Measurements from ENCODE around the gene ZC3H4. TPM values are rescaled to one million over a fixed set of nuclear protein-coding genes. Genes with fewer than 3 reads are reported as not detected.

Gene ZC3H4
- total RNA-seq, 1 donor from 2014 or later: 47.5 TPM

DNA sequence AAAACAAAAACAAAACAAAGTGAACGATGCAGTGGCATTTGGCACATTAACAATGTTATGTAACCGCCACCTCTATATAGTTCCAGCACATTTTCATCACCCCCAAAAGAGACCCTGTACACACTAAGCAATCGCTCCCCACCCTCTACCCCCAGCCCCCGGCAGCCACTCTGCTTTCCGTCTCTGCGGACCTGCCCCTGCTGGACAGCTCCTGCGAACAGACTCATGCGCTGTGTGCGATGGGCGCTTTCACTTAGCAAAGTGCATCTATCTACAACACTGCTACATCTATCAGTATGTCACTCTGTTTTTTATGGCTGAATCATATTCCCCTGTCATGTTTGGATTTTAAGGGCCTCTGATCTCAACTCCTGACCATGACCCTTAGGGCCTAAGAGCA lies 40.0 kb downstream of the ZC3H4 start:
- H3K36me3 ChIP-seq: peaks cover 90% of the 10 kb centered on the region
- ATAC-seq: no peak
- intact Hi-C loops (cut with DNase I): no loop called here
- H3K9me3 ChIP-seq: no peaks in the 10 kb centered on the region
- no peaks in the 10 kb centered on the region for H3K27me3 ChIP-seq
- DNase-seq: no peak
- H3K4me3 ChIP-seq: no peak overlapping the region
- H3K27ac ChIP-seq: no peak overlapping the region
- TF ChIP-seq, protein P1, sequence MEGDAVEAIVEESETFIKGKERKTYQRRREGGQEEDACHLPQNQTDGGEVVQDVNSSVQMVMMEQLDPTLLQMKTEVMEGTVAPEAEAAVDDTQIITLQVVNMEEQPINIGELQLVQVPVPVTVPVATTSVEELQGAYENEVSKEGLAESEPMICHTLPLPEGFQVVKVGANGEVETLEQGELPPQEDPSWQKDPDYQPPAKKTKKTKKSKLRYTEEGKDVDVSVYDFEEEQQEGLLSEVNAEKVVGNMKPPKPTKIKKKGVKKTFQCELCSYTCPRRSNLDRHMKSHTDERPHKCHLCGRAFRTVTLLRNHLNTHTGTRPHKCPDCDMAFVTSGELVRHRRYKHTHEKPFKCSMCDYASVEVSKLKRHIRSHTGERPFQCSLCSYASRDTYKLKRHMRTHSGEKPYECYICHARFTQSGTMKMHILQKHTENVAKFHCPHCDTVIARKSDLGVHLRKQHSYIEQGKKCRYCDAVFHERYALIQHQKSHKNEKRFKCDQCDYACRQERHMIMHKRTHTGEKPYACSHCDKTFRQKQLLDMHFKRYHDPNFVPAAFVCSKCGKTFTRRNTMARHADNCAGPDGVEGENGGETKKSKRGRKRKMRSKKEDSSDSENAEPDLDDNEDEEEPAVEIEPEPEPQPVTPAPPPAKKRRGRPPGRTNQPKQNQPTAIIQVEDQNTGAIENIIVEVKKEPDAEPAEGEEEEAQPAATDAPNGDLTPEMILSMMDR (IDR thresholded peaks at IDR 0.05): no peak
- peaks cover 5% of the 10 kb centered on the region for H3K4me1 ChIP-seq

- Histone ChIP-seq H3K27ac (no peak overlapping the region), H3K36me3 (peaks cover 89% of the 10 kb centered on the region), H3K27me3 (no peaks in the 10 kb centered on the region), H3K4me3 (no peak overlapping the region), H3K4me1 (peaks cover 5% of the 10 kb centered on the region), H3K9me3 (no peaks in the 10 kb centered on the region)
- intact Hi-C loops (cut with DNase I): no loop called here
- DNase-seq (no peak), ATAC-seq (no peak)
- TF ChIP-seq, protein P1 (IDR thresholded peaks at IDR 0.05): no peak
Measured at GRCh38 chr19:47072323-47072722, 41.3 kb downstream of the ZC3H4 start.

DNA sequence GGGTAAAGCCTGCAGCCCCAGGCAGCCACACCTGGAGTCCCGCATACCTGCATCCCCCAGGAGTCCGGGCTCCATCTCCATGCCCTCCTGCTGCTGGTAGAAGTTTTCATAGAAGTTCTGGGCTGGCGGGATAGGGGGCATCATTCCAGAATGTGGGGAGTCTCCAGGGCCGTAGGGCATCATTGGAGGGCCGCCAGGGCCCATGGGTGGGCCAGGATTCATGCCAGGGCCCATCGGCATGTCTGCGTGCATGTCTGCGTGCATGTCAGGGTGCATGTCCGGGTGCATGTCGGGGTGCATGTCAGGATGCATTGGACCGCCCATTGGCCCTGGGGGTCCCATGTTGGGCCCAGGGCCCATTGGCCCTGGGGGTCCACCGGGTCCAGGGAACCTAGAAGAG lies 41.8 kb downstream of the ZC3H4 start:
- Histone ChIP-seq H3K9me3 (no peaks in the 10 kb centered on the region), H3K27ac (no peak overlapping the region), H3K4me1 (peaks cover 5% of the 10 kb centered on the region), H3K36me3 (peaks cover 89% of the 10 kb centered on the region), H3K27me3 (no peaks in the 10 kb centered on the region), H3K4me3 (no peak overlapping the region)
- no peak for DNase-seq
- intact Hi-C loops (cut with DNase I): no loop called here
- ATAC-seq: no peak
- TF ChIP-seq, protein P1 (IDR thresholded peaks at IDR 0.05): no peak

- ATAC-seq: no peak
- DNase-seq: no peak
Measured at GRCh38 chr19:47070756-47071155, 42.8 kb downstream of the ZC3H4 start.

DNA sequence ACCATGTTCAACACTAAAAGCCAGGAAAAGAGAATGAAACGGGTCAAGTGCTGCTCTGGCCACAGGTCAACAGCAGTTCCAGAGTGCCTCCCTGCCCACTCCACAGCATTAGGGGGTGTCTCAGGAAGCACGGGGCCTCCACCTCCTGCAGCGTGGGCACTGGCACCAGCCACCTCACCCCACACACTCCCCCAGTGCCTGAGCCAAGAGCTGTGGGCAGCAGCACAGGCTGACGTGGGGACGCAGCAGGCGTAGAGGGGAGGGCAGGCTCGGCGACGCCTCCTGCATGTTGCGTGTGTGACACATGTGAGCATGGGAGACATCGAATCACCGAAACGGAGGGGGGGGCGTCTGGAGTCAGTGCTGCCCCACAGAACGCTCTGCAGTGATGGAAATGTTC lies 43.8 kb downstream of the ZC3H4 start:
- H3K27me3 ChIP-seq: no peaks in the 10 kb centered on the region
- DNase-seq (no peak), ATAC-seq (no peak)
- no peak overlapping the region for H3K27ac ChIP-seq
- H3K4me3 ChIP-seq: no peak overlapping the region
- peaks cover 2% of the 10 kb centered on the region for H3K4me1 ChIP-seq
- intact Hi-C loops (cut with DNase I): no loop called here
- no peaks in the 10 kb centered on the region for H3K9me3 ChIP-seq
- peaks cover 91% of the 10 kb centered on the region for H3K36me3 ChIP-seq
- TF ChIP-seq, protein P1 (IDR thresholded peaks at IDR 0.05): no peak

More at GRCh38 chr19:47070756-47071155, 42.8 kb downstream of the ZC3H4 start:
- H3K9me3 ChIP-seq: no peaks in the 10 kb centered on the region
- peaks cover 89% of the 10 kb centered on the region for H3K36me3 ChIP-seq
- H3K4me1 ChIP-seq: peaks cover 5% of the 10 kb centered on the region
- intact Hi-C loops (cut with DNase I): no loop called here
- no peaks in the 10 kb centered on the region for H3K27me3 ChIP-seq
- no peak overlapping the region for H3K4me3 ChIP-seq
- no peak overlapping the region for H3K27ac ChIP-seq
- TF ChIP-seq, protein P1 (IDR thresholded peaks at IDR 0.05): no peak

DNA sequence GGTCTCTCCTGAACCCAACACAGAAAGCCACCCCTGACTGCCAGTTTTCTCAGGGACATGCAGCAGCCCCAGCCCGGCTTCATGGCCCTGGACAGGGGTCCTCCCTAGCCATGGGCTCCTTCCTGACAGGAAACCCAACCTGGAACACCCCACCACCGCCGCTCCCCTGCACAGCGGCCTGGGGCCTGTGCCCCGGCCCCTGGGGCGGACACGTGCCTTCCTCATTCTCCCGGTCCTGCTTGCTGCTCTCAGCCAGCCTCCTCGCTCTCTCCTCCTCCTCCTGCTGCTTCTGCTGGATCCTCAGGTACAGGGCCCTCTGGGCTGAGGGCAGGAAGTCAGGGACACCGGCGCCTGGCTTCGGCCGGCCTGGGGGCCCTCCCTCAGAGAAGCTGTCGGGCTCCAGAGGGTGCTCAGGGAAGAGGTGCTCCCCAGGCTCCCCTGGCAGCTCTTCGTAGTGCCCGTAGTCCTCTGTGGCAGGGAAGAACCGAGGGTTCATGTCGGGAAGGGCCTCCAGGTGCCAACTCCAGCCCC lies 44.6 kb downstream of the ZC3H4 start:
- TF ChIP-seq, protein P1 (IDR thresholded peaks at IDR 0.05): no peak
- intact Hi-C loops (cut with DNase I): no loop called here
- H3K9me3 ChIP-seq: no peaks in the 10 kb centered on the region
- ATAC-seq: no peak
- no peaks in the 10 kb centered on the region for H3K4me1 ChIP-seq
- peaks cover 97% of the 10 kb centered on the region for H3K36me3 ChIP-seq
- no peak overlapping the region for H3K4me3 ChIP-seq
- H3K27ac ChIP-seq: no peak overlapping the region
- no peaks in the 10 kb centered on the region for H3K27me3 ChIP-seq
- no peak for DNase-seq

All from upper lobe of right lung (tissue), 1 donor.